OCI-LY7 (cell line): ENCODE results near the gene SGSM2.

Experiments
- CTCF ChIP-seq: fragments of 200-600 bp; sonication (generic); conservative IDR thresholded peaks from 2 replicates; pipeline ENCODE4 v1.5.1; 2014; ENCODE audit warnings: mild to moderate bottlenecking, antibody characterized with exemption, low read length, moderate library complexity, mixed read lengths
- EZH2phosphoT487 ChIP-seq: fragments of 200-600 bp; sonication (generic); IDR thresholded peaks from 2 replicates; pipeline ENCODE4 v1.6.1; 2018; ENCODE audit warnings: low read depth, borderline replicate concordance, mild to moderate bottlenecking, mixed run types, antibody characterized with exemption, low read length, moderate library complexity, mixed read lengths

- TF ChIP-seq CTCF (no peak), EZH2phosphoT487 (no peak)
Measured at GRCh38 chr17:2319051-2319450, 18.2 kb upstream of the SGSM2 start.
